HEK293 (cell line): Measurements from ENCODE around the gene CNTN4.

Source experiments
- CTCF ChIA-PET: fragments of 350-600 bp; formaldehyde crosslinking; extraction: SDS; loops from one replicate; lab custom pipeline; 2021; ENCODE audit warnings: antibody characterized with exemption; lab: Yijun Ruan, JAX
- POLR2A ChIA-PET: fragments of 300-600 bp; formaldehyde crosslinking; extraction: SDS; loops from one replicate; lab custom pipeline; 2020; ENCODE audit warnings: antibody characterized with exemption, inconsistent platforms; lab: Yijun Ruan, JAX
- H3K27ac ChIP-seq: fragments of 200-500 bp; sonication (Bioruptor generic); 2 replicates; pipeline ENCODE4 v1.5.1; 2014; ENCODE audit warnings: low read depth, low read length, control low read depth, inconsistent platforms; ENCODE audit errors: extremely low read depth
- H3K36me3 ChIP-seq, 2 experiments: fragments of 200-500 bp in 1 of 2; sonication (Bioruptor generic) in 1 of 2; 1 replicate in 1 of 2; 2 replicates in 1 of 2; pipeline ENCODE4 v1.5.1; 2014 to 2017; ENCODE audit warnings: inconsistent platforms in 2 of 2, low read length in 2 of 2; ENCODE audit not compliant: control insufficient read depth in 2 of 2, insufficient read depth in 1 of 2
- H3K4me1 ChIP-seq: fragments of 200-500 bp; sonication (Bioruptor generic); 2 replicates; pipeline ENCODE4 v1.5.1; 2014; ENCODE audit warnings: mild to moderate bottlenecking, low read length, inconsistent platforms; ENCODE audit not compliant: control insufficient read depth, insufficient read depth
- H3K4me3 ChIP-seq: 2 replicates; pipeline ENCODE4 v1.5.1; 2011; ENCODE audit warnings: low read depth, mild to moderate bottlenecking, control low read depth, low read length, moderate library complexity
- H3K9me3 ChIP-seq: fragments of 200-500 bp; sonication (Bioruptor generic); 2 replicates; pipeline ENCODE4 v1.5.1; 2014; ENCODE audit warnings: low read depth, low read length, inconsistent platforms; ENCODE audit not compliant: control insufficient read depth, insufficient read depth
- BCL11A ChIP-seq: fragments of 450-650 bp; formaldehyde crosslinking; IDR thresholded peaks from 2 replicates; pipeline ENCODE4 v1.5.1; 2016; ENCODE audit warnings: low read depth, missing biosample characterization, missing genetic modification characterization
- HOXC10 ChIP-seq: sonication (generic); formaldehyde crosslinking; IDR thresholded peaks from 2 replicates; pipeline ENCODE4 v1.8.1; 2023; ENCODE audit warnings: mild to moderate bottlenecking, missing genetic modification reagents
- KLF10 ChIP-seq: fragments of 450-650 bp; IDR thresholded peaks from 2 replicates; pipeline ENCODE4 v1.5.1; 2018; ENCODE audit warnings: missing biosample characterization, mild to moderate bottlenecking, missing genetic modification characterization
- KLF16 ChIP-seq: fragments of 450-650 bp; formaldehyde crosslinking; IDR thresholded peaks from 2 replicates; pipeline ENCODE4 v1.5.1; 2017; ENCODE audit warnings: missing biosample characterization, missing genetic modification characterization
- REST ChIP-seq: fragments of 450-650 bp; formaldehyde crosslinking; IDR thresholded peaks from 2 replicates; pipeline ENCODE4 v1.5.1; 2016; ENCODE audit warnings: missing biosample characterization, missing genetic modification characterization
- ZBTB10 ChIP-seq: fragments of 450-650 bp; formaldehyde crosslinking; IDR thresholded peaks from 2 replicates; pipeline ENCODE4 v1.5.1; 2016; ENCODE audit warnings: missing biosample characterization, missing genetic modification characterization
- ZBTB21 ChIP-seq: fragments of 450-650 bp; formaldehyde crosslinking; IDR thresholded peaks from 2 replicates; pipeline ENCODE4 v1.5.1; 2017; ENCODE audit warnings: missing biosample characterization, missing genetic modification characterization
- ZBTB48 ChIP-seq: fragments of 450-650 bp; formaldehyde crosslinking; IDR thresholded peaks from 2 replicates; pipeline ENCODE4 v1.5.1; 2016; ENCODE audit warnings: missing biosample characterization, missing genetic modification characterization
- ZNF174 ChIP-seq: fragments of 450-650 bp; formaldehyde crosslinking; IDR thresholded peaks from 2 replicates; pipeline ENCODE4 v1.5.0; 2017; ENCODE audit warnings: missing biosample characterization, mild to moderate bottlenecking, missing genetic modification characterization
- ZNF280C ChIP-seq: fragments of 450-650 bp; formaldehyde crosslinking; IDR thresholded peaks from 2 replicates; pipeline ENCODE4 v1.5.1; 2016; ENCODE audit warnings: missing biosample characterization, missing genetic modification characterization
- ZNF280D ChIP-seq: fragments of 450-650 bp; formaldehyde crosslinking; IDR thresholded peaks from 2 replicates; pipeline ENCODE4 v1.5.1; 2016; ENCODE audit warnings: missing biosample characterization, missing genetic modification characterization
- ZNF426 ChIP-seq: fragments of 450-650 bp; formaldehyde crosslinking; IDR thresholded peaks from 2 replicates; pipeline ENCODE4 v1.5.1; 2017; ENCODE audit warnings: missing biosample characterization, missing genetic modification characterization, mild to moderate bottlenecking, inconsistent platforms, moderate library complexity
- ZNF501 ChIP-seq: fragments of 450-650 bp; formaldehyde crosslinking; IDR thresholded peaks from 2 replicates; pipeline ENCODE4 v1.5.1; 2016; ENCODE audit warnings: missing biosample characterization, missing genetic modification characterization
- ZNF585B ChIP-seq: fragments of 450-650 bp; formaldehyde crosslinking; IDR thresholded peaks from 2 replicates; pipeline ENCODE4 v1.5.1; 2016; ENCODE audit warnings: missing biosample characterization, missing genetic modification characterization
- ZNF596 ChIP-seq: fragments of 450-650 bp; IDR thresholded peaks from 2 replicates; pipeline ENCODE4 v1.5.0; 2018; ENCODE audit warnings: missing biosample characterization, mild to moderate bottlenecking, missing genetic modification characterization, moderate library complexity
- ZNF692 ChIP-seq: fragments of 450-650 bp; formaldehyde crosslinking; IDR thresholded peaks from 2 replicates; pipeline ENCODE4 v1.5.1; 2016; ENCODE audit warnings: missing biosample characterization, missing genetic modification characterization
- ZNF776 ChIP-seq: fragments of 450-650 bp; formaldehyde crosslinking; IDR thresholded peaks from 2 replicates; pipeline ENCODE4 v1.5.0; 2017; ENCODE audit warnings: missing biosample characterization, missing genetic modification characterization, borderline replicate concordance
- ZNF843 ChIP-seq: fragments of 450-650 bp; formaldehyde crosslinking; IDR thresholded peaks from 2 replicates; pipeline ENCODE4 v1.5.1; 2016; ENCODE audit warnings: missing biosample characterization, missing genetic modification characterization
- ZXDB ChIP-seq: fragments of 450-650 bp; formaldehyde crosslinking; IDR thresholded peaks from 2 replicates; pipeline ENCODE4 v1.5.1; 2016; ENCODE audit warnings: missing biosample characterization, missing genetic modification characterization

Gene CNTN4

GRCh38 chr3:2995195-2995594 is 896.5 kb downstream of the CNTN4 start (continued):
- TF ChIP-seq REST (no peak), ZNF280D (no peak), ZNF692 (no peak), BCL11A (tag by site-specific recombination) (no peak), ZNF843 (tag by site-specific recombination) (no peak)

GRCh38 chr3:3005146-3005744 is 906.6 kb downstream of the CNTN4 start:
- no peaks in the 10 kb centered on the region for H3K9me3 ChIP-seq
- no peak overlapping the region for H3K27ac ChIP-seq
- no peak overlapping the region for H3K4me3 ChIP-seq
- H3K4me1 ChIP-seq: no peaks in the 10 kb centered on the region
- H3K36me3 ChIP-seq: no peaks in the 10 kb centered on the region
- POLR2A ChIA-PET: no interaction called here
- CTCF ChIA-PET: interaction anchor here (1.1 kb wide), 1 partner anchor 1730 kb away, joined by 3 read pairs; no protein-coding TSS in a partner anchor
- TF ChIP-seq ZNF596 (tag by site-specific recombination) (no peak), ZNF280C (tag by site-specific recombination) (no peak), ZNF776 (tag by site-specific recombination) (no peak), ZBTB21 (tag by site-specific recombination) (no peak), ZNF174 (tag by site-specific recombination) (no peak), KLF10 (tag by site-specific recombination) (no peak), ZXDB (tag by site-specific recombination) (no peak), ZNF501 (tag by site-specific recombination) (no peak), ZNF426 (tag by site-specific recombination) (no peak), KLF16 (tag by site-specific recombination) (no peak), ZBTB48 (tag by site-specific recombination) (no peak), HOXC10 (CRISPR knock-in tag) (no peak), ZBTB10 (tag by site-specific recombination) (no peak), ZNF585B (tag by site-specific recombination) (no peak)
